Thoracic aorta (tissue), 2 donors: ENCODE data around the gene TRAK2. TPM values are rescaled to one million over a fixed set of nuclear protein-coding genes. Genes with fewer than 3 reads are reported as not detected.

ENCODE experiments used
- ATAC-seq: fragments of 150-250 bp; one replicate; pipeline ENCODE4 v1.8.0; 2017; ENCODE audit warnings: low read depth; ENCODE audit not compliant: insufficient number of reproducible peaks, low FRiP score
- DNase-seq: peaks from one replicate; pipeline ENCODE4 v3.0.0-alpha.2; 2020; ENCODE audit warnings: low spot score
- H3K27ac ChIP-seq, 2 donors: fragments of 200-600 bp; sonication (generic); 1 replicate in 1 of 2; 2 replicates in 1 of 2; pipeline ENCODE4 v1.5.1; 2016; ENCODE audit warnings: mild to moderate bottlenecking in 2 of 2, moderate library complexity in 2 of 2
- H3K27me3 ChIP-seq: fragments of 200-600 bp; sonication (generic); replicated peaks from 2 replicates; pipeline ENCODE4 v1.6.0; 2016; ENCODE audit warnings: mild to moderate bottlenecking; ENCODE audit not compliant: insufficient read depth
- H3K36me3 ChIP-seq: fragments of 200-600 bp; sonication (generic); one replicate; pipeline ENCODE4 v1.5.1; 2016
- H3K4me1 ChIP-seq, 2 donors: fragments of 200-600 bp; sonication (generic); 1 replicate in 1 of 2; 2 replicates in 1 of 2; pipeline versions ENCODE4 v1.5.1 to v1.6.0; 2016; ENCODE audit warnings: low read depth in 2 of 2, mild to moderate bottlenecking in 1 of 2; ENCODE audit not compliant: control insufficient read depth in 1 of 2
- H3K4me3 ChIP-seq: fragments of 200-600 bp; sonication (generic); 2 replicates; pipeline ENCODE4 v1.5.1; 2016; ENCODE audit warnings: mild to moderate bottlenecking
- H3K9me3 ChIP-seq: fragments of 200-600 bp; sonication (generic); 2 replicates; pipeline ENCODE4 v1.5.1; 2016
- total RNA-seq, 2 donors: library from RNA; depleted of rRNA; stranded (reverse); fragments of >200 nt; gene quantifications; one replicate each; pipeline versions ENCODE4 v1.1.0 to v1.2.3, GENCODE V29; 2016
- TF ChIP-seq, protein P1 (sequence below): fragments of 200-600 bp; sonication (generic); IDR thresholded peaks from one replicate; pipeline ENCODE4 v1.5.1; 2019; ENCODE audit warnings: antibody characterized with exemption

The TRAK2 gene
- total RNA-seq, 2 donors from 2014 or later = 69.3 to 88.5 TPM

DNA sequence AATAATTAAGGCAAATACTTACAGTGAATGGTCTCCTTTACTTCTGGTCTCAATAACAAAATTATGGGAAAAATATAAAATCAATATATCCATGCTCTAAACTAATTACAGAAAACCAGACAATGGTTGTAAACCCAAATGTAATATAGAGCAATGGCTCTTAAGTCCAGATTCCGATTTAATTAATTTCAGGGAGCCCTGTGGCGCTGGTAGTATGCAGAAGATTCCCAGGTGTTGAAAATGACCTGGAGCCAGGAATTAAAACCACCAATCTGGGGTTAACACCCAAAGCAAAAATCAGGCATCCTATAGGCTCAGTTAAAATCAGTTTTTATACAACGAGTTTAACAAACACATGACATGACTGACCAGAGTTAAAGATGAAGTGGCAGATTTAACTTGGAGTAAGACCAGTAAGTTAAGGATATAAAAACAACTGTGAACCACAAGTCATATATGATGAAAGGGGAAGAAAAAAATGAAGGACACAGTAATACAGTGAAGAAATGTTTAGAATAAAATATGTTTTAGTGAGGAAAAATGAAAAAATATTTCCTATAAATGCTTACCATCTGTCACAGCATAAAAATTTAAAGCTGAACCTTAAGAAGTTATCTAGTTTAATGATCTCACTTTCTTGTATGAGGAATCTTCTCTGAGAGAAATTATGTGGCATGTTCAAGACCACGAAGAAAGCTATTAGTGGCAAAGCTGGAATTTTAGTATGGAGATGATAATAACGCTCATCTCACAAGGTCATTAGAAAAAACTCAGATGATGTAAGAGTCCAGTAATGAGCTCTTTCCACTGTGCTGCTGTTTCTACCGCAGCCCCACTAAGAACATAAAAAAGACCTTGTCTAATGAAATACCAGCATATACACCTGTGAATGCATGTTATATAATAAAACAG lies 48.4 kb downstream of the TRAK2 start:
- no peaks in the 10 kb centered on the region for H3K27me3 ChIP-seq
- DNase-seq (no peak), ATAC-seq (no peak)
- H3K27ac ChIP-seq = peak overlapping the region; percentile 23 to 29
- no peak overlapping the region for H3K4me3 ChIP-seq
- no peaks in the 10 kb centered on the region for H3K9me3 ChIP-seq
- TF ChIP-seq, protein P1, sequence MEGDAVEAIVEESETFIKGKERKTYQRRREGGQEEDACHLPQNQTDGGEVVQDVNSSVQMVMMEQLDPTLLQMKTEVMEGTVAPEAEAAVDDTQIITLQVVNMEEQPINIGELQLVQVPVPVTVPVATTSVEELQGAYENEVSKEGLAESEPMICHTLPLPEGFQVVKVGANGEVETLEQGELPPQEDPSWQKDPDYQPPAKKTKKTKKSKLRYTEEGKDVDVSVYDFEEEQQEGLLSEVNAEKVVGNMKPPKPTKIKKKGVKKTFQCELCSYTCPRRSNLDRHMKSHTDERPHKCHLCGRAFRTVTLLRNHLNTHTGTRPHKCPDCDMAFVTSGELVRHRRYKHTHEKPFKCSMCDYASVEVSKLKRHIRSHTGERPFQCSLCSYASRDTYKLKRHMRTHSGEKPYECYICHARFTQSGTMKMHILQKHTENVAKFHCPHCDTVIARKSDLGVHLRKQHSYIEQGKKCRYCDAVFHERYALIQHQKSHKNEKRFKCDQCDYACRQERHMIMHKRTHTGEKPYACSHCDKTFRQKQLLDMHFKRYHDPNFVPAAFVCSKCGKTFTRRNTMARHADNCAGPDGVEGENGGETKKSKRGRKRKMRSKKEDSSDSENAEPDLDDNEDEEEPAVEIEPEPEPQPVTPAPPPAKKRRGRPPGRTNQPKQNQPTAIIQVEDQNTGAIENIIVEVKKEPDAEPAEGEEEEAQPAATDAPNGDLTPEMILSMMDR = no peak
- peaks cover 3% of the 10 kb centered on the region for H3K36me3 ChIP-seq
- H3K4me1 ChIP-seq = peaks cover 19 to 54% of the 10 kb centered on the region in 2 donors

DNA sequence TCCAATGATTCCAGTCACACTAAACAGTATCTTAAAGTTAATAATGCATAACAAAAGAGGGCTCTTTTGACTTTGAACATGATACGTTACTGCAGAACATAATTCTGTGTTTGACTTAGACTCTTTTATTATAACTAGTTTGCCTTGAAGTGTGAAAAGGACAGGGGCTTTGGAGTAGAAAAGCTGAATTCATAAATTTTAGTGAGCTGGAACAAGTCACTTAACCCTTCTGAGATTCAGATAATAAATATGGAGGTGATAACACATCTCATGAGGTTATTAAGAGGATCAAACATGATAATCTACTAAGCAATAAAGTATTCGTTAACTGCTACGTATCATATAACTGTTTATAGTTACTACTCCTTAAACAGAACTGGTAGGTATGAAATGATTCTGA lies 49.4 kb downstream of the TRAK2 start:
- Histone ChIP-seq H3K27me3 (no peaks in the 10 kb centered on the region), H3K4me1 (peaks cover 19 to 47% of the 10 kb centered on the region in 2 donors), H3K27ac (no peak overlapping the region), H3K9me3 (no peaks in the 10 kb centered on the region), H3K4me3 (no peak overlapping the region), H3K36me3 (peaks cover 3% of the 10 kb centered on the region)
- ATAC-seq (no peak), DNase-seq (no peak)
- TF ChIP-seq, protein P1 = no peak

DNA sequence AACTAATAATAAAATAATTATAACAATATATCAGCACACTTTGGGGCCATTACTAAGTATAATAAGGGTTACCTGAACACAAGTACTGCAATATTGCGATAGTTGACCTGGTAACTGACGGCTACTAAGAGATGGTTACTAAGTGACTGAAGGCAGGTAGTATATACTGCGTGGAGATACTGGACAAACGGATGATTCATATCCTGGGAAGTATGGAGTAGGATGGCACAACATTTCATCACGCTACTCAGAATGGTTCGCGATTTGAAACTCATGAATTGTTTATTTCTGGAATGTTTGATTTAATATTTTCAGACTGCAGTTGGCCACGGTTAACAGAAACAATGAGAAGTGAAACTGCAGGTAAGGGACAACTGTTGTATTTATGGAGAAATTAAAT lies 54.7 kb downstream of the TRAK2 start:
- DNase-seq = no peak
- TF ChIP-seq, protein P1 = no peak
- no peaks in the 10 kb centered on the region for H3K9me3 ChIP-seq
- peaks cover 25% of the 10 kb centered on the region for H3K36me3 ChIP-seq
- H3K4me1 ChIP-seq = no peaks in the 10 kb centered on the region
- no peak overlapping the region for H3K4me3 ChIP-seq
- H3K27me3 ChIP-seq = no peaks in the 10 kb centered on the region
- ATAC-seq = no peak
- no peak overlapping the region for H3K27ac ChIP-seq

DNA sequence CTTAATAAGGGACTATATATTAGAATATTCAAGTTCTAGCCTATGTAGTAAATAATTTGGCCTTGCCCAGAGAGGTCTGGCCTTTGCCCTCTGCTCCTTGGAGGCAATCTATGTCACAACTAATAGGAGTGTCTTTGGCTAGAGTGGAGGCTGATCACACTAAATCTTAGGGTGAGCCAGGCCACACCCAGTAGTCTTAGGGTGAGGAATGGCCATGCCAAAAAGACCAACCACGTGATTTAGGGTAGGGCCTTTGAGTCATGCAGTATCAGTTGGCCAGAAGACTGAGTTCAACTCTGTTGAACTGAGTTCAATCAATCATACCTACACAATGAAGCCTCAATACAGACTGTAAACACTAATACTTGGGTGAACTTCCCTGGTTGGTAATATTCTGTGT lies 68.1 kb downstream of the TRAK2 start:
- no peak for DNase-seq
- Histone ChIP-seq H3K27ac (no peak overlapping the region), H3K4me1 (no peaks in the 10 kb centered on the region), H3K9me3 (no peaks in the 10 kb centered on the region), H3K27me3 (no peaks in the 10 kb centered on the region), H3K36me3 (peaks cover 27% of the 10 kb centered on the region), H3K4me3 (no peak overlapping the region)
- no peak for ATAC-seq
- TF ChIP-seq, protein P1 = no peak

DNA sequence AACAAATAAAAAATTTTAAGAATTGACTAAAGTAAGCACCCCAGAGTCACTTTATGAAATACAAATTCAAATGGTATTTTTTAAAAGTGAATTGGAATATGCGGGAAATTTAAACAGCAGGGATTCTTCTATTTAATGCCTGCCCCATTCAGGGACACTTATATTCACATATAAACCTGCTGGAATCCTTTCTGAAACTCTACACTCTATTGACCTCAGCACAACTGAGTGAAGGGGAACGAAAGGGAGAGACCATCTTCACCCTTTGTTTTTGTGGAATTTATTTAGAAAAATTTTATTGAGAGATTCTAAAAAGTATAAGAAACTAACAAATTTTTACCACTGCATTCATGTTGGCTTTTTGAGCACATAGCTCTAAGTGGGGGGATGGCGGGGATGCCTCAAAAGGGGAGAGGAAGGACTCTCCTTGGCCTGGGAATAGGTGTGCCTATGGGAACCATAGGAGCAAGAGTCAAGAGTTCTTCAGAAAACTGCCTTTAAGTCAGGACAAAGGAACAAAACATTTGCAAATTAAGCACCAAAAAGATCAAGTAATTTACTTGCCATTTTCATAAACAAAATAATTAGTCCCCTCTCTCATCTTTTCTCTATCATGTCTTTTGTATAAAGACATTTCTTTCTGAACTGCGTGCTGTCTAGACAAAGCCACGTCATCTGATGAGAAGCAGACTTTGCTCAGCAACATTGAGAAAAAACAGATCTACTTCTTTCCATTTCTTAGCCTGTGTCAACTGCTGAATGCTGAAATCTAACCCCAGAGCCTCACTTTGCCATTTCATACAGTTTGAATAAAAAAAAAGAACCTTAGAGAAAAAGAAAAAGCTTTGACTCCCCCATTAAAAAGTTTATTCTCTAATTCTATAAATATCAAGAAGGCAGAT lies 72.5 kb downstream of the TRAK2 start:
- Histone ChIP-seq H3K4me3 (no peak overlapping the region), H3K27ac (no peak overlapping the region), H3K4me1 (no peaks in the 10 kb centered on the region), H3K9me3 (no peaks in the 10 kb centered on the region), H3K36me3 (peaks cover 11% of the 10 kb centered on the region), H3K27me3 (no peaks in the 10 kb centered on the region)
- TF ChIP-seq, protein P1 = no peak
- ATAC-seq (no peak), DNase-seq (no peak)
